ENCODE results near the gene ASNSD1. TPM values are rescaled to one million over a fixed set of nuclear protein-coding genes. Genes with fewer than 3 reads are reported as not detected.

ASNSD1 gene
- total and polyA plus RNA-seq, 9 of the 15 experiments (the other 6 are each of a cell fraction or from before 2014, with no cell fraction given): 23.9 to 56.4 (median 38.3) TPM

DNA sequence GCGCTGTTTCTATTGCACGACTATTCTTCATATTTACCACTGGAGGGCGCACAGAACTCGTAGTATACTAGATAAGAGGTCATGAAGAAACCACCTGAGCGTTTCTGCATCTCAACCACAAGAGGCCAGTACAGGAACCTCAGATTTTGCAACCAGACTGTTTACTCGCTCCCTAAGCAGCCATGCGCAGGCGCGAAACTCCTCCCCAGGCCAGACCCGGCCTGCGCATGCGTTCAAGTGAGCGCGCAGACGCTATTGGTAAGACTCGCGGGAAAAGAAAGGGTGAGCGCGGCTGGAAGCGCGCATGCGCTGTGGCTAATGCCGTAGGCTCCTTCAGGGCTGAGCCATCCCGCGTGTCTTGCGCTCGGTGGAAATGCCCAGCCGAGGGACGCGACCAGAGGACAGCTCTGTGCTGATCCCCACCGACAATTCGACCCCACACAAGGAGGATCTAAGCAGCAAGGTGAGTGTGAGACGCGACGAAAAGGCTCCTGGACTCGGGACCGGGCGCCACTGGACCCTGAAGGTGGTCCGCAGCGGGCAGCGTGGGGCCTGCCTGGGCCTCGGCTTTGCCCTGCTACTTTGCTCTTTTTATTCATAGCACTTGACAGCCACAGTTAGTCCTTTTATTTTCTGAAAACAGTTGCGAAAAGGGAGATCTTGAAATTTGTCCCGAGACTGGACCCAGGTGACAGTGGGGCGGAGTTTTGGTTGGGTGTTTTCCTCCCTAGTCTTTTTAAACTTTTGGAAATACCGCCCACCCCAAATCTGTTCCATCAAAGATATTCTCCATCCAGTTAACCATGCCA, at the start of gene ASNSD1 (continued):
- TF ChIP-seq, protein P1, sequence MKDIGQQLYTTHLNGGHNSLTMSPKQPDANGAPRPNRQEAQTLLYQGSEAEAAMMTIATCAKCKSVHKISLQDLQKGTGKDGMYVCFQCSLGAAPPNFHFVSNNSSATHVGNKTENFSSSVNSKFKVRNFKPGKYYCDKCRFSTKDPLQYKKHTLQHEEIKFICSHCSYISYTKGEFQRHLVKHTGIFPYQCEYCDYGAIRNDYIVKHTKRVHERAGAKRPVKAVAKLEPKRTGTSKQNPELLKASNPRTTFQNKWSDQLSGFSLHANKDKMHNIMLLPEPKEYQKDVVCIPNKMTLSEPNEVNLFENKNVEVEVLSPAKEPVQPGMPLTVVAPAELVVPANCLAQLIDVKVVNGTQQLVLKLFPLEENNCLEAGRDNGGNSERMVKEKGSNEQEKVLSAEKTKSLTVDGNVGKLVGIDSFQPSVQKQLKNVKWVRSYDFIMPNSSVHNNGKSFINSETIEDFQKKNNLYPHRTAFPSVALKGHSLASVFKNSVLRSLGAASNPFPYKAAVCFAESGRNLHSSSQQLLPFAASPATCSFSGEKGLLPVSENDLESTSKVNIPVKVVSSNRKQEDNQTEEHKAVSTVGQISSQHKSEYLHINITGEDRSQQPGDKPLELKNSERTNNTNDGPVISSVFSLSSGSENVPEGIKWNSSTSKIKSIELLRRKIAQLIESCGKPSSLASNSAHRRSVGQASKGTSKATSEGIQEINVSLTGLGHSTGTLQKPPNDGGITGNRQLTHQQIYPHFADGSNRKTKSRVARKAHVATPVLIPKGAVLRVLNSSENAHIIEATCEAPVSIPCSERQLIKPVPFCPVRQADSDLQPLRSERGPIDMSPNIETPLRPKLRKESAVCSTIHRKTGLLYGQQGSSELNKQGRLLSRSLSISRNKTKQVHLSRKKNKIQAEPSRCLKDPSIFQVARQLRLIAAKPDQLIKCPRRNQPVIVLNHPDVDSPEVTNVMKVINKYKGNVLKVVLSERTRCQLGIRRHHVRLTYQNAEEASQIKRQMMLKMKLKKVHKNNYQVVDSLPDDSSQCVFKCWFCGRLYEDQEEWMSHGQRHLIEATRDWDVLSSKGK (CRISPR knock-in tag; IDR thresholded peaks at IDR 0.05): no peak
- TF ChIP-seq TSC22D4 (tag; IDR thresholded peaks at IDR 0.05): no peak
- no peak for TF ChIP-seq FOXJ3 (CRISPR knock-in tag; IDR thresholded peaks at IDR 0.05)
- TF ChIP-seq L3MBTL2 (IDR thresholded peaks at IDR 0.05): peak; percentile 62; the same call in 1 of the 2 replicates
- no peak for TF ChIP-seq ZNF696 (CRISPR knock-in tag; conservative IDR thresholded peaks at IDR 0.05)
- TF ChIP-seq MBD2 (IDR thresholded peaks at IDR 0.05; ENCODE audit: borderline replicate concordance, low read depth): no peak
- no peak for TF ChIP-seq ZNF239 (CRISPR knock-in tag; IDR thresholded peaks at IDR 0.05)
- TF ChIP-seq ZNF134 (CRISPR knock-in tag; conservative IDR thresholded peaks at IDR 0.05): no peak
- TF ChIP-seq ATF1 (CRISPR knock-in tag; IDR thresholded peaks at IDR 0.05): no peak
- TF ChIP-seq ATF1 (tag; IDR thresholded peaks at IDR 0.05): peak; percentile 41
- TF ChIP-seq MTA1 (IDR thresholded peaks at IDR 0.05; ENCODE audit: borderline replicate concordance): no peak
- no peak for TF ChIP-seq CBFA2T2 (conservative IDR thresholded peaks at IDR 0.05)
- no peak for TF ChIP-seq MTA2 (IDR thresholded peaks at IDR 0.05; ENCODE audit: low read depth)
- TF ChIP-seq ZC3H4 (CRISPR knock-in tag; IDR thresholded peaks at IDR 0.05; ENCODE audit: borderline replicate concordance): no peak
- TF ChIP-seq HMG20A (CRISPR knock-in tag; conservative IDR thresholded peaks at IDR 0.05): no peak
- TF ChIP-seq HLTF (IDR thresholded peaks at IDR 0.05): no peak
- TF ChIP-seq, protein P2, sequence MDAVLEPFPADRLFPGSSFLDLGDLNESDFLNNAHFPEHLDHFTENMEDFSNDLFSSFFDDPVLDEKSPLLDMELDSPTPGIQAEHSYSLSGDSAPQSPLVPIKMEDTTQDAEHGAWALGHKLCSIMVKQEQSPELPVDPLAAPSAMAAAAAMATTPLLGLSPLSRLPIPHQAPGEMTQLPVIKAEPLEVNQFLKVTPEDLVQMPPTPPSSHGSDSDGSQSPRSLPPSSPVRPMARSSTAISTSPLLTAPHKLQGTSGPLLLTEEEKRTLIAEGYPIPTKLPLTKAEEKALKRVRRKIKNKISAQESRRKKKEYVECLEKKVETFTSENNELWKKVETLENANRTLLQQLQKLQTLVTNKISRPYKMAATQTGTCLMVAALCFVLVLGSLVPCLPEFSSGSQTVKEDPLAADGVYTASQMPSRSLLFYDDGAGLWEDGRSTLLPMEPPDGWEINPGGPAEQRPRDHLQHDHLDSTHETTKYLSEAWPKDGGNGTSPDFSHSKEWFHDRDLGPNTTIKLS (IDR thresholded peaks at IDR 0.05; ENCODE audit: borderline replicate concordance, low read depth): peak; percentile 54; the same call in 1 of the 2 replicates
- no peak for TF ChIP-seq HSF4 (CRISPR knock-in tag; IDR thresholded peaks at IDR 0.05; ENCODE audit: borderline replicate concordance)
- TF ChIP-seq SMARCA5 (IDR thresholded peaks at IDR 0.05): no peak
- TF ChIP-seq PURB (CRISPR knock-in tag; IDR thresholded peaks at IDR 0.05; ENCODE audit: low read depth): no peak
- TF ChIP-seq, protein P3, sequence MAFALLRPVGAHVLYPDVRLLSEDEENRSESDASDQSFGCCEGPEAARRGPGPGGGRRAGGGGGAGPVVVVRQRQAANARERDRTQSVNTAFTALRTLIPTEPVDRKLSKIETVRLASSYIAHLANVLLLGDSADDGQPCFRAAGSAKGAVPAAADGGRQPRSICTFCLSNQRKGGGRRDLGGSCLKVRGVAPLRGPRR (CRISPR knock-in tag; IDR thresholded peaks at IDR 0.05): no peak
- TF ChIP-seq, protein P4, sequence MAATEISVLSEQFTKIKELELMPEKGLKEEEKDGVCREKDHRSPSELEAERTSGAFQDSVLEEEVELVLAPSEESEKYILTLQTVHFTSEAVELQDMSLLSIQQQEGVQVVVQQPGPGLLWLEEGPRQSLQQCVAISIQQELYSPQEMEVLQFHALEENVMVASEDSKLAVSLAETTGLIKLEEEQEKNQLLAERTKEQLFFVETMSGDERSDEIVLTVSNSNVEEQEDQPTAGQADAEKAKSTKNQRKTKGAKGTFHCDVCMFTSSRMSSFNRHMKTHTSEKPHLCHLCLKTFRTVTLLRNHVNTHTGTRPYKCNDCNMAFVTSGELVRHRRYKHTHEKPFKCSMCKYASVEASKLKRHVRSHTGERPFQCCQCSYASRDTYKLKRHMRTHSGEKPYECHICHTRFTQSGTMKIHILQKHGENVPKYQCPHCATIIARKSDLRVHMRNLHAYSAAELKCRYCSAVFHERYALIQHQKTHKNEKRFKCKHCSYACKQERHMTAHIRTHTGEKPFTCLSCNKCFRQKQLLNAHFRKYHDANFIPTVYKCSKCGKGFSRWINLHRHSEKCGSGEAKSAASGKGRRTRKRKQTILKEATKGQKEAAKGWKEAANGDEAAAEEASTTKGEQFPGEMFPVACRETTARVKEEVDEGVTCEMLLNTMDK (IDR thresholded peaks at IDR 0.05; ENCODE audit: borderline replicate concordance, insufficient read depth, low read depth, low read length, poor library complexity, severe bottlenecking): peak; percentile 22
- peak; percentile 60; the same call in 1 of the 2 replicates for TF ChIP-seq PML (IDR thresholded peaks at IDR 0.05; ENCODE audit: low read length)
